Stimulated activated CD4-positive, alpha-beta T cell treated with anti-CD3 and anti-CD28 coated beads, TNF-alpha, amount 100 ng/mL, for 48 hours (primary cell): ENCODE results near the gene KATNIP.
"Not testable (repeated sequence)": the region's sequence is repeated elsewhere in the genome, so short reads cannot be mapped to it uniquely, and the experiment has no call there.

Experiments used
- DNase-seq, 3 donors: peaks; one replicate each; pipeline ENCODE4 v3.0.0-alpha.2; 2020; ENCODE audit warnings: low read depth in 3 of 3

Gene KATNIP

DNA sequence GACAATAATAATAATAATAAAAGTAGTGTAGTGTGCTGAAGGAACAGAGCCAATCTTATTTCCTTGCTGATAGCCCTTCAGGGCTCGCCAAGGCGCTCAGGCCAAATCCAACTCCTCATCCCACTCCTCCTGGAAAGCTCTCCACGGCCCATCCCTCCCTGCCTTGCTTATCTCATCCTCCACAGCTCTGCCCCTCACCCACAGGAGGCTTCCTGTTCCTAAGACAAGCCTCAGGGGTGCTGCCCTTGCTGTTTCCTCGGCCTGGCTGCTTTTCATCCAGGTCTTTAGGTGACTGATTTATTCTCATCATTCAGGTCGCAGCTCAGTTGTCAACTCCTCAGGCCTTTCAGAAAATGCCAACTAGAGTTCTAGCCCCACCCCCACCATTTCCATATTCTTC lies 11.4 kb upstream of the KATNIP start:
- DNase-seq = no peak

DNA sequence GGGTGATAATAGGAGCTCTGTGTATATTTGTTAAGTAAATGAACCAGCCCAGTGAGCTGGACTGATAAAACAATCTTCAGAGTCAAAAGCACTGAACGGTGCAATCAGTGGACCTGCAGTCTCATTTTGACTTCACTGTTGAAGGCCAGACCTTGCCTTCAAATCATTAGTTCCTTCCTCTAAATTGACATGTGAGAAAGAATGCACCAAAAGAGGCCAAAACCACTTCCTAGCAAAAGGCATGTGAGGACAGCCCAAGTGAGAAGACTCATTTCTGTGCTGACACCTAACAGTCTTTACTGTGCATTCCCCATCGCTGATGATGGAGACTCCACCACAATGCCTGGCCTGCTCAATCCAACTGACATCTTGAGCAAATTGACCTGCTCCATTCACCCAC lies 10.8 kb upstream of the KATNIP start:
- no peak for DNase-seq

DNA sequence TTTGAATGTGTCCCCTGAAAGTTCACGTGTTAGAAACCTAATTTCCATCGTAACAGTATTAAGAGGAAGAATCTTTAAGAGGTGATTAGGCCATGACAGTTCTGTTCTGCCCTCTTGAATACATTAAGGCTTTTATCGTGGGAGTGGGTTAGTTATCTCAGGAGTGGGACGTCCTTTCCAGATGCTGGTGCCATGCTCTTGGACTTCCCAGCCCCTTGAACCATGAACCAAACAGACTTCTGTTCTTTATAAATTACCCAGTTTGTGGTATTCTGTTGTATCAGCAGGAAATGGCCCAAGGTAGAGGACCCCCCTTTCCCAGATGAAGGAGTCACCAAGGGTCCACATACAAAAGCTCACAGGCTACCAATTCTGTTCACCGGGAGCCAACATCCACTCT lies 10.3 kb upstream of the KATNIP start:
- DNase-seq = no peak

DNA sequence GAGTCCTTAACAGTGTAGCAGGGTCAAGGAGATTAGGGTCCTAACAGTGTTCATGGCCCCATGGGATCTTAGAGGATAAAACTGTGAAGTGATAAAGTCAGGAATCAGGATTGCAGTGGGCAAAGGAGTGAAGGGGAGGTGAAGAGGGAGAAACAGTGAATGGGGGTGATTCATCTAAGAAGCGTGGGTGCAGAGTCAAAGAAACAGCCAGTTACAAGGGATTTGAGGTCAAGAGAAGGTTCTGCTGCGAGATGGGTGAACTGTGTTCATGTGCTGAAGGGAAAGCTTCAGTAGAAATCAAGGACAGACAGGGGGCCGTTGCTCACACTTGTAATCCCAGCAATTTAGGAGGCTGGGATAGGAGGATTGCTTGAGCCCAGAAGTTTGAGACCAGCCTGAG lies 6.1 kb upstream of the KATNIP start:
- no peak for DNase-seq

DNA sequence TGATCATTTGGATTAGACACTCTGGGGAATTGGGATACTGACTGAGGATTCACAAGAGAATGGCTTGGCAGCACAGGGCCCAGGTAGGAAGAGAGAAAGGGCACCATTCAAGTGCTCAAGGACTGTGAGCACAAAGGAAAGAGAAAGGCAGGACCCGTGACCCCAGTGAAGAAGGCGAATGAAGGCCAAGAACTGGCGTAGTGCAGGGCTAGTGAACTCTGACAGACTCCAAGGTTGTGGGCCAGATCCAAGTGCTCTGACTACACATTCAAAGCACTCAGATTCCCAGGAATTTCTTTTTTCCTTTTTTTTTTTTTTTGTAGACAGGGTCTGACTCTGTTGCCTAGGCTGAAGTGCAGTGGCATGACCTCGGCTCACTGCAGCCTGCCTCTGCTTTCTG lies 5.3 kb upstream of the KATNIP start:
- no peak for DNase-seq

DNA sequence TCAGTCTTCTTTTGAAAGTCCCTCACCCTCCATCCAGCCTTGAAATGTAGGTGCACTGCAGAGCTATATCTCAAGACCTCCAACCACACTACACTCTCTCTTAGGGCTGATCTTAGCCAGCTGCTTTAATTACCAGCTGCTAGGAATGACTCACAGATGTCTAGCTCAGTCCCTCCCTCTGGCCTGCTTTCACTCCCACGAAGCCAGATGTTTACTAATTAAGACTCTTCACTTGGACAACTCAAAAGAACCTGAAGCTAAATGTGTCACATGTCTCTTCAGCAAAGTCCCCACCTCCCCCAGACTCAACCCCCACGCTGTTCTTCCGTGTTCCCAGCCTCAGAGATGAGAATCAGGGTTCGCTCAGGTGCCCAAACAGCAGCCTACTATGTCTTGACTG lies 2.8 kb upstream of the KATNIP start:
- DNase-seq = no peak

DNA sequence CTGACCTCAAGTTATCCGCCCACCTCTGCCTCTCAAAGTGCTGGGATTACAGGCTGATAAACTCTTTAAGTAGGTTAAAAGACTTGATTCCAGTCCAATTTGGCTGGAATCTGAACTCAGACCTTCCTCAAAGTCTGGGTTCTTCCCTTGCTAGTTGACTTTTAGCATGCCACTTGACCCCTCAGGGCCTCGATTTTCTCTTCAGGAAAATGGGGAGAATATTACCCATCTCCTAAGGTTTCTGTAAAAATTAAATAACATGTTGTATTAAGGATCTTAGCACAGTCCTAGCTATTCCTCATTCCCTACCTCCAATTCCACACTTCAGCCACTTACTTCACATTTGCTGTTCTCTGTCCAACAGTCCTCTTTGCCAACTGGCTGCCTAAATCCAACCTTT lies 2.1 kb upstream of the KATNIP start:
- DNase-seq = no peak

DNA sequence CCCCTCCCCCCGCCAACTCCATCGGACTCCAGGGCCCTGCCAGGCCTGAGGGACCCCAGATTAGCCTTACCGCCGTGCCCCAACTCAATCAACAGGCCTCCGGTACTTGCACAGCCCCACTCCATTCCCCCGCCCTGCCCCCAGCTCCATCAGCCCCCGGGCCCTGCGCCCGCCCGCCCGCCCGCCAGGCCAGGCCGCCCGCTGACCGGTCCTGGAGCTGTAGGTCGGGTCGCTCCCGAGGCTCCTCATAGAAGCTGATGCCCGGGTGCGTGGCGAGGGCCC lies 539 bp upstream of the KATNIP start:
- peak in 1 of 3 donors; percentile 15 for DNase-seq

DNA sequence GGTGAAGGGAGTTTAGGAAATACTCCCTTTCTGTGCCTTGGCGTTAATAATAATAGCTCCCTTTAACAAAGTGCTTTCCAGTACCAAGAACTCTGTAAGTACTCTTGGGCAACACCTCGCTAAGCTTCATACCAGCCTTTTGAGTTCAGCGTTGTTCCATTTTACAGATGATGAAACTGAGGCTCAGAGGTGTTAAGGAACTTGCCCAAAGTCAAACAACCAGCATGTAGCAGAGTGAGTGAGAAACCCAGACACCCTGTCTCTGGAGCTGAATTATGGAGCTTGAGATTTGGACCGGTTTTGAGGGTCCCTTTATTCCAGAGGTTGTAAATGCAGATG lies 607 bp downstream of the KATNIP start:
- no peak for DNase-seq

DNA sequence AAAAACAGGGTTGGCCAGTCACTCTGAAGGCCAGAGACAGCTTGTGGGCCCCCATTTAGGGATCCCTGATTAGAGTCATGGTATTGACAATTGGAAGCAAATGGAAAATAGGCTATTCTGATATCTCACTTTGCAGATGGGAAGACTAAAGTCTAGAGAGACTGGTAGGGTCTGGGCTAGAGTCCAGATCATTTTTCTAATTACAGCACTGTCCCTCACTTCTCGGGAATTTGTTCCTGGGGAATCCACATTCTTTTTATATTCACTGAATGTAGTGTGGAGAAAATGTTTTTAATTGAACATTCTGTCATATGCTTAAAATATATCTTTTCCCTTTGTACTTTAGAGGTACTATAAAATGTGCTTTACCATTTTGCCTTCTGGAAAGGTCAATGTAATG lies 1.1 kb downstream of the KATNIP start:
- DNase-seq = no peak

DNA sequence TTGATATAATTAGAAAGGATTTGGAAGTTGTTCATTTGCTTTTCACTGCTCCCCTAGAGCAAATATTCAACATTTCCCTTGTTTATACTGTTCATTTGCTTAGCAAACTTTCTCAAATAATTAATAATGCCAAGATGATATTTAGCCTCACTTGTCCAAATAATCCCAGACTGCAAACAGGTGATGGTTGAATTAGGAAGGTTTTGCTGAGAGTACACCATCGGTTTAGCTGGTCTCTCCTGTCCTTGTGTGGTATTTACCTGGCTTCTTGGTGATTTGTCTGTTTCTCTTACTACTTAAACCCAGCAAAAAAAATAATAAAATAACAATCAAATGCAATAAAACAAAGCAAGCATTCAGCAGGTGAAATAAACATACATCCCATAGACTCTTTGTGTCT lies 6.5 kb downstream of the KATNIP start:
- DNase-seq = no peak

DNA sequence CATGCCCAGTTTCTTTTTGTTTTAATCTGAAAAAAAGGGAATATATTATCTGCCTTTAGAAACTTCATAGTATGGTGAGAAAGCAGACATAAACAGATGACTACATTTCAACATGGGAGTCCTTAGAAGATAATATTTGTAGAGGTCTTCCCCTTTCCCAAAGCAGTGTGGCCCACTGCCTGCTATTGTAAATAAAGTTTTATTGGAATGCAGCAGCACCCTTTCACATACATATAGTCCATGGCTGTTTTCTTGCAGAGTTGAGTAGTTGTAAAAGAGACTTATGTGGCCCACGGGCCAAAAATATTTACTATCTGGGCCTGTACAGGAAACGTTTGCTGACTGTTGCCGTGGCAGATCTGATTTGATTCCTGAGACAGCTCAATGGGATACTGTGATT lies 8.5 kb downstream of the KATNIP start:
- DNase-seq = no peak

DNA sequence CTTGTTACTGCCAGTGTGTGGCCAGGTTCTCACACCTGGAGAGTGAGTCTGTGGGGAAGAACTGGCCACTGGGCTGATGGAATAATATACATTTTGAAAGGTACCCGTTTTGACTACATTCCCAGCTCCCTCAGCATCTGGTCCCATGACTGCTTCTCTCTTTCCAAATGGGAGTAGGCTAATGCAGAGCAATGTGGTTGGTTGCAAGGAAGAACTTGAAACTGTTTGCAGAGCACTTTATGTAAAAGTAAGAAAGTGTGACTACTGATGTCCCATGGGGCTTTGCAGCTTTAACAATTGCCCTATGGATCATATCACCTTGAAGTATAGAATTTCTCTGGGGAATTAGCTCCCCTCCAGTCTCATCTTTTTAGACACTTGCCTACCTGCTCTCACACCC lies 9.0 kb downstream of the KATNIP start:
- DNase-seq = no peak

DNA sequence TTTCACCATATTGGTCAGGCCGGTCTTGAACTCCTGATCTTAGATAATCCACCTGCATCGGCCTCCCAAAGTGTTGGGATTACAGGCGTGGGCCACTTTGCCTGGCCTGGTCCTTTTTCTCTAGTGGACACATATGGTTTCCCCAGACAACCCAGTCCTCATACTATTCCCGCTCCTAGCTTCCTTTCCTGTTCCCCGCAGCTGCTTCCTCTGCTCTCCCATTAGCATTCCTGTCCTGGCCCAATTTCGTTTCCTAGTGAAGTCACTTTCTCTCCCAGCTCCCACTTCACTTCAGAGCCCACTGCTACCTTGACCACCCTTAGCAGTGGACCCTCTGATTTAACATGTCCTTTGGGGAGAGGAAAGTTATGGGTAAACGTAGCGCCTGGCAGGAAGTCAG lies 11.3 kb downstream of the KATNIP start:
- no peak for DNase-seq

DNA sequence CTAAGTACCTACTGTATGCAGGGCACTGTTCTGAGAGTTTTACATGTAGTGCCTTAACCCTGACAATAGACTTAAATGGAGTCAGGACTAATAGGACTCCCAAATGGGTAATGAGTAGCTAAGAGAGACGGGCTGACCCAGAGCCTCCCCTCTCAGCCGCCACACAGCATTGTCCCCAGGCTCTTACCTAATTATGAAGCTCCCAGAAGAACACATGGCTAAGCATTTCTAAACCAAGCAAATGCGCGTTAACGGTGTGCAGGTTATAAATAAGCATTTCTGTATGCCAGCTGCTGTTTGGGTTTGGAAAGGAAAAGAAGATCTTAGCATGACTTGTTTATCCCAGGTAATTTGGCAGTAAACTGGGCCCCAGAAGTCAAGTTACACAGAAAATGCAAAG lies 14.3 kb downstream of the KATNIP start:
- no peak for DNase-seq

DNA sequence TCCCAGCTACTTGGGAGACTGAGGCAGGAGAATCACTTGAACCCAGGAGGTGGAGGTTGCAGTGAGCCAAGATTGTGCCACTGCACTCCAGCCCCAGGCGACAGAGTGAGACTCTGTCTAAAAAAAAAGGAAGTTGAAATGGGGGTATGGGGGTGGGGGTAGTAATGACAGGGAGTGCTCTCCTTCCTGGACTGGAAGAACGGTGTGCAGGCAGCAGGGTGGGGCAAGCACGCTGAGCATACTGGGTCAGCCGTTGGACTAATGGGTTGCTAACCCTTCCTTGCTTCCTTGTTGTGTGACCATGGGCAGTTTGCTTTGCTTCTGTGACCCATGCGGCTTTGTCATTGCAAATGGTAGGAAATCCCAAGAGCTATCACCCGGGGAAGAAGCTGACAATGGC lies 16.5 kb downstream of the KATNIP start:
- DNase-seq = no peak

DNA sequence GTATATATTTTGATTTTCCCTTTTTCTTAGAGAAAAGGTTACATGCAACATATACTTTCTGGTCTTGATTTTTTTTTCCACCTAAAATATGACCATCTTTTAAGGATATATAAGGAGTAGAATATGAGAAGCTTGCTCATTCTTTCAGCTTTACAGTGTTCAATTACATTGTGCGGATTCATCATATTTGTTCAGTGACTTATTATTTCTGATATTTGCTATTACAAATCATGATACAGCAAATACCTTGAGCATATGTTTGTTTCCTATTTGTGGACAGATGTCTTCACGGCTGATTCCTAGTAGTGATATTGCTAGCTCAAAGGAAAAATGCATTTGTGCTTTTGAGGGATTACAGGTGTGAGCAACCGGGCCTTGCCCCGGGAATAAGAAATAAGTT lies 18.1 kb downstream of the KATNIP start:
- DNase-seq = no peak

DNA sequence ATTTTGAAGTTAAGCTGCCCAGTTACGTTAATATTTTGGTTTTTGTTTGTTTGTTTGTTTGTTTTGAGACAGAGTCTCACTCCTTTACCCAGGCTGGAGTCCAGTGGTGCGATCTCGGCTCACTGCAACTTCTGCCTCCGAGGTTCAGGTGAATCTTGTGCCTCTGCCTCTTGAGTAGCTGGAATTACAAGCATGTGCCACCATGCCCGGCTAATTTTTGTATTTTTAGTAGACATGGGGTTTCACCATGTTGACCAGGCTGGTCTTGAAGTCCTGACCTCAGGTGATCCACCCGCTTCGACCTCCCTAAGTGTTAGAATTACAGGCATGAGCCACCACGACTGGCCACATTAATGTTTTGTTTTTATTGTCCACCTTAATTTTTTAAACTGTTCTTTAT lies 21.0 kb downstream of the KATNIP start:
- DNase-seq = not testable (repeated sequence)

DNA sequence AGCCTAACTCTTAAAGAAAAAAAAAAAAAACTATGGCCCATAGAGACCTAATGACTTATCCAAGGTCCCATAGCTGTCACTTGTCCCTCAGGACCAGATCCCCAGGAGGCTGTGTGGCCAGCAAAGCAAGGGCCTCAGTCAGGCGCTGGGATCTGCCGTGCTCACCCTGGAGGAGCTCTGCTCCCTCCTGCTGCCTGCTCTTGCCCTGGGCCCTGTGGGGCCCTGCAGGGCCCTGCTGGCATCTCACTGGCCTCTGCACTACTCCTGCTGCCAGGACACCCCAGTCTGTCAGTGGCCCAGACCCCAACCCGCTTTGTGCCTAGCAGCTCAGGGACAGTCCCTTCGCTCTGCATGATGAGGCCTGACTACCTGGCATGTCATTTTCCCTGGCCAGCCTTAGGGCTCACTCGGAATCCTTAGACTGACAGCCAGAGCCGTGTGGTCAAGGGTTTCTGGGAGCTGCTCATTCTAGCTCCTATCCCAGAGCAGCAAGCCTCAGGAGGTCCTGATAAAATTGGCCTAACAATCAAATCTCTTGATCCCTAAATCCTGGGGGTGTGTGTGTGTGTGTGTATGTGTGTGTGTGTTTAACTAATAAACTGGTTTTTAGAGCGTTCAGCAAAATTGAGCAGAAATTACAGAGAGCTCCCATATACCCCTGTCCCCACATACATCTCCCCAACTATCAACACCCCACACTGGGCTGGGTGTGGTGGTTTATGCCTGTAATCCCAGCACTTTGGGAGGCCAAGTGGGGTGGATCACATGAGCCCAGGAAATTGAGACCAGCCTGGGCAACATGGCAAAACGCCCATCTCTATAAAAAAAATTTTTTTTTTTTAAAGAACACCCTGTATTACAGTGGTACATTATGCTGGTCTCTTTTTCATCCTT lies 21.7 kb downstream of the KATNIP start:
- no peak for DNase-seq

DNA sequence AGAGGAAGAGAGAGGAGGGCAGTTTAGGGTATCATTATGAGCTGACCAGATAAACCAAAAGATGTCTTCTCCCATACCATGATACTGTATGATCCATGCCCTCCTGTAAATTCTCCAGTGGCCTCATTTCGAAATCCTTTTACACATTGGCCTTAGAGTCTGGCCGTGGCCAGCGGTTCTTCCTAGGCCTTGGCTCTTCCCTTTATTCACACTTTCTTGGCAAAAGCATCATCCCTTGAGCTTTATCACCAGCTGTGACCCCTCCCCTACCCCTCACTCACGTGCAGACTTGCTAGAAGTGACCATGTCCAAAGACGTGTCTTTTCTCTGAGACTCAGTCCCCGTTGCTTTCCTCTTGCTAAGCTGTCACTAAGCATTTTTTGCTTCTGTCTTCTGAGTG lies 22.8 kb downstream of the KATNIP start:
- DNase-seq = no peak

DNA sequence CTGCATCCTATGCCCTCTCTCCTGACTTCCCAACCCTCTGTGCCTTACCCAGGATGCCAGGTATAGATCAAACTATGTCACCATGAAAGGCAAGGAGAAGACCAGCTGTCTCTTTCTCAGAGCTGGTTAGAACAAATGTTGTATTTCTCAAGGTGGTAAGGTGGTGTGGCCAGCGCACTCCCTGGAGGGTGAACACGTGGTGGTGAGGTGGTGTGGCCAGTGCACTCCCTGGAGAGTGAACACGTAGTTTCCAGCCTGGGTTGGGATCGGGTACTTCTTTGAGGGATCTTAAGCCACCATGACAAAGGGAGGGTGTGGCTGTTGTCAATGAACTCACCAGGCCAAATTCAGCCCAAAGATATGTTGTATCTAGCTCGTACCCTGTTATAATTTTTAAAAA lies 26.8 kb downstream of the KATNIP start:
- no peak for DNase-seq

DNA sequence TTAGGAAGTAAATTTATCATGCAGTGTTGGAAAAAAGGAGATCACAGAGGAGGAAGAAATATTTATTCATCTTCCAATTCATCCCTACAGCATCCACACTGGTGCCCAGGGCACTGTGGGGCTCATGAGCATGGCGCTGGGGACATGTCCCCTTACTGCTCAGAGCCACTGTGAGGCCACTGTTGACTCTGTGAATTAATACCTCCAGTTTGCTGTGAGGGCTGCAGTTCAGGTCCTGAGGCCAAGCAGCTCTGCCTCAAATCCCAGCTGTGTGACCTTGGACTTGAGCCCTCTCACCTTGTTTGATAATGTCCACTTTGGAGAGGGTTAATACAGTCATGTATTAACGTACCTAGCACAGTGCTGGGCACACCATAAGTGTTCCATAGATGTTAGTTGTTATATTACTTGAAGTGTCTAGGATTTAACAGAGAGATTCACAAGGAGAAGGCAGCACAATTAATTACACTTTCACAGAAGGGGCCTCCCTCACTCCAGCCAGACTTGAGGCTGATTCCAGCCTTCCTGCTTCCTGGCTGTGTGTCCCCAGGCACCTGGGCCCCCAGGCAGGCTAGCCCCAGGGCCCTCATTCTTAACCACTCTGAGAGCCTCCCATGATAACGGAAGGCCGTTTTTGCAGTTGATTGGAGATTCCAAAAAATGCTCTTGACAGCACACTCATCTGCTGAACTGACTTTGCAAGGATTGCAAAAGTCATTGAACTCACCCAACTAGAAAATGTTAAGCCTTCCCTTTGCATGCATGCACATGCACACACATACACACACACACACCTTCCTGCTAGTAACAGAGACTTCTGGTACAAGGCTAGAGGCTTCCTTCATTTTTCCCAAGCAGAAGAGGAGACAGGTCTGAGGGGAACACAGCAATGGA lies 29.4 kb downstream of the KATNIP start:
- DNase-seq = no peak

DNA sequence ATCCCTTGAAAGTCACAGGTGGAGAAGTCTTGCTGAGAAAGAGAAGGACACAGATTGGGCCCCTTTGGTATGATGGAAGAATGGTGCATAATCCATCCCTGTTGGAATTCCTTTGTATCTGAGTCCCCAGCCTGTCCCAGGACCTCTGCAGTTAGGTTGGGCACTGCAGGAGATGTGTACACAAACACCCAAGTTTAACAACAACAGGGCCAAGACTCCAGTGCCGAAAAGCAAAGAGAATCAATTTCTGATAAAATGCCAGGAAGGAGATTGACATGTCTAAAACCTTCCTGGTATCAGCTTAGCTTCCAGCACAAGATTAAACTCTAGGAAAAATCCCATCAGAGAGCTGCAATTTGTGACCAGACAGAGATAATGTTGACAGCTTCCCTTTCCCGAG lies 32.9 kb downstream of the KATNIP start:
- no peak for DNase-seq
